Muscle of back (tissue), 11 donors: ENCODE data around the gene ATP5F1D. TPM values are rescaled to one million over a fixed set of nuclear protein-coding genes. Genes with fewer than 3 reads are reported as not detected.

Source experiments
- DNase-seq, 3 donors: peaks; one replicate each; pipeline versions ENCODE4 v3.0.0 to v3.0.0-alpha.2; 2013
- polyA plus RNA-seq, 10 donors: library from polyadenylated mRNA; unstranded; fragments of 120-200 nt; gene quantifications; one replicate each; pipeline ENCODE4 v1.2.1, GENCODE V29; 2013; ENCODE audit not compliant: insufficient read length in 10 of 10

ATP5F1D gene
- polyA plus RNA-seq, 10 donors: 114 to 184 (median 135) TPM

DNA sequence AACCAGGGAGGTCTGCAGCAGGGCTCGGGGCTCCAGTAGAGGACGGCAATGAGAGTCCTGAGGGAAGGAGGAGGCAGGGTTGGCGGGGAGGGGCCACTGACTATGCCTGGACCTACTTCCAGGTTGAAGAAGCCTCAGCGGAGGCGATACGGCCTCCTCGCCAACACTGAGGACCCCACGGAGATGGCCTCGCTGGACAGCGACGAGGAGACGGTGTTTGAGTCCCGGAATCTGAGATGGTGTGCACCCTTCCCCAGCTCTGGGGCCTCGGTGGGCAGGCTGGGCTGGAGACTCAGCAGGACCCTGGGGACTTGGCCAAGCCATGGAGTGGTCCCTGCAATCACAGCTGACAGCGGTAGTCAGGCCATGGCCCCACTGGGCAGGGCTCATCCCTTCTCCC lies 35.5 kb downstream of the ATP5F1D start:
- DNase-seq: no peak

DNA sequence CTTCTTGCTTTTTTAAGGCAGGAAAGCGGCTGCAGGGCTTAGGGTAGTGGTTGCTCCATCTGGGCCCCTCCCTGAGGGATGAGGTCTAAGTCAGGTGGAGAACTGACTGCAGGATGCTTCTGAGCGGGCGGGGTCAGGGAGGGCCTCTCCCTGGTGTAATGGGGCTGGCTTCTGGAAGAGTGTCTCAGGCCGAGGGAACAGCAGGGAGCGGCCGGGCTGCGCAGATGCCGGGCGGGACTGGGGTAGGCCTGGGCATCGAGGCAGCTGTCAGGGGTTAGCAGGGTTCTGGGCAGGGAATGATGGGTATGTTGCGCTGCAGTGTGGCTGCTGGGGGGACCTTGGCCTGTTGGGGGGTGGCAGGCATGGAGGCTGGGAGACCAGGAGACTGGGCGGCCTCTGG lies 36.5 kb downstream of the ATP5F1D start:
- DNase-seq: no peak

DNA sequence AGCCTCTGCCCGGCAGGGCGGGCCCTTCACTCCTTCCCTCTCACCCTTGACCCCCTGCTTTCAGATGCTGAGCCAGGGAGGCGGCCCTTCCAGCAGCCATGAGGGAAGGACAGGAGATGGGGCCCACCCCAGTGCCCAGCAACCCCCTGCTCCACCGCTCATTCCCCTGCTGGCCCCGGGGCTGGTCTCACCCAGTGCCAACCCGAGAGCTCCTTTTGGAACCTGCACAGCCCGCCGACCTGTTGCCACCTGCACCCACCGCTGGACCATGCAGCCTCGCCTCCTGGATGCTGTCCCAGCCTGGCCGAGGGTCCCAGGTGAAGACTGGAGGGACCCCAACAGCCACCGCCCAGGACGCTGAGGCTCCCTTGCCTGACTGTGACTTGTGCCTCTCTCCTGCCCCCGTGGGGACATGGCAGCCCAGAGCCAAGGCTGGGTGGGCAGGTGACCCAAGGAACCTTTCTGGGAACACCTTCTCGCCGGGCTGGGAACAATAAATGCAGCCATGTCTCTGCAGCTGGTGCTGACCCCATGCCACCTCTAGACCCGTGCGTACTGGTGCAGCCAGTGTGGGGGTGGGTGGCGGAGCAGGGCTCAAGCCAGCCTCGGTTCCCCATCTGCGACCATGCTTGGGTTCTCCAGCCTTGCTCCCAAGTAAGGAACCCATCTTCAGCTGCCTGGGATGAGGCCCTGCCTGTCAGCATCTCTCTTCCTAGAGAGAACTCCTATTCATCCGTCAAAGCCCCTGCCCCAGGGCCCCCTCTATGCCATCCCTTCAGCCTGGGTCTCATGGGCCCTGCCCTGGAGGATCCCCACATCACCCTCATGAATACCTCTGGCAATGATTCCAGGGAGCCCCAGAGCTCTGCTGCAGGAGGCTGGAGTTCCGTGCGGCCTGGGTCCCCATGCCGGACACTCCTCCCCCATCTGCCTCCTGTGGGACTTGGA lies 37.4 kb downstream of the ATP5F1D start:
- DNase-seq: peak in 1 of 3 donors; percentile 25

DNA sequence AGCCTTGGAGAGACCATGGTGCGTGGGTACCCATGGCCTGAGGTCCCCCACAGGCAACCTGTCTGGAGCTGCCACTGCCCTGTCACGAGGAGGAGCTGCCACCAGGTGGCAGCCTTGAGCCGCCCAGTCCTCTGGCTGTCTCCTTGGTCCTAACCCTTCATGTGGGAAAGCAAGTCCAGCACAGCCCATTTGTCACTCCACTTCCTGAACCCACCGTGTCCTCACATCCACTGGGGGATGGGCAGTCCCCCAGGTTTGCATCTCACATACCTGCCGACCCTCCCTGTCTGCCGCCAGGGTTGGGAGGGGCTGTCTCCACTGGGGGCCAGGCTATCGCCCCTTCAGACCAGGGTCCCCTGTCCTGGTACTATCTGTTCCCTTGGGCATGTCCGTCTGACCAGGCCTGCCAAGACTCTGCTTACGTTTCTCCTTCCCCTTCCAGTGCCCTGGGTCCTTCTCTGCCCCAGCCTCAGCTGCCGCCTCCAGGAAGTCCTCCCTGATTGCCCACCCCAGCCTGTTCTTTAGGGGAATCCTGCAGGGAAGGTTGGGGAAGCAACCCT lies 38.3 kb downstream of the ATP5F1D start:
- DNase-seq: peak; percentile 80 to 93 (median 92)

DNA sequence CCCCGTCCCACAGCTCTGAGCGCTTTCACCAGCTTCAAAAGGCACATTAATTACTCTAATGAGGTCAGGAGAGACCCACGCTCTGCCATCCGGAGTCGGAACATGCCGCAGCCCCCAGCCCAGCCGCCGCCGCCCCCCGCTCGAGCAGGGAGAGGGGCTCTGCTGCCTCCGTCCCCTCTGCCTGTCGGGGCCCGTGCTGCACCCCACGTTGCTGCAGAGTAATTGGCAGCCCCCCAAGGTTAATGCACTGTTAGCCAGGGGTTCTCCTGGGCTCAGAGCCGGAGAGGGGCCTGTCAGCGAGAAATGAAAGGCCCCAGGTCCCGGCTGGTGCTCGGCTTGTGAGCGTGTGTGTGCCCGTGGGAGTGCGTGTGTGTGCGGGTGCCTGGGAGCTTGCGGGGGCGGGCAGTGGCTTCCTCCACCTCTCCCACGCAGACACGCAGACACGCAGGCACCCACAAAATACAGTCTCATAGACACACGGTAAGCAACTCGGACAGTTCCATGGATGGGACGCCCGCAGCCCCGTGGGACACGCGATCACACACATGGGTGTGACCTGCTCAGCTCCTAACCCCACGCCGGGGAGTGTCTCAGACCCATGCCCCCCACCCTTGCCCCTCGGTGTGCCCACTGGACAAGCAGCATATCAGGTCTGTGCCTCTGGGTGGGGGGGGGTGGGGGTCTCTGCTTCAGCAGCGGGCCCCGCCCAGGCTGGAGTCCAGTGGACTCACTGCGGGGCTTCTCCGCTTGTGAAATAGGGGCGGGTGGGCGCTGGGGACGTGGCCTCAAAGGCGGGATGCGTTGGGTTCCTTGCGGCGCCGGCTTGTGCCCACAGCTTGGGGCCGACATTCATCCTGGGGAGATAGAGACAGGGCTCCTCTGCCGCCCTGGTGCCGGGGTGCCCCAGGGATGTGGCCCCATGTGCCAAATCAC lies 39.4 kb downstream of the ATP5F1D start:
- no peak for DNase-seq

DNA sequence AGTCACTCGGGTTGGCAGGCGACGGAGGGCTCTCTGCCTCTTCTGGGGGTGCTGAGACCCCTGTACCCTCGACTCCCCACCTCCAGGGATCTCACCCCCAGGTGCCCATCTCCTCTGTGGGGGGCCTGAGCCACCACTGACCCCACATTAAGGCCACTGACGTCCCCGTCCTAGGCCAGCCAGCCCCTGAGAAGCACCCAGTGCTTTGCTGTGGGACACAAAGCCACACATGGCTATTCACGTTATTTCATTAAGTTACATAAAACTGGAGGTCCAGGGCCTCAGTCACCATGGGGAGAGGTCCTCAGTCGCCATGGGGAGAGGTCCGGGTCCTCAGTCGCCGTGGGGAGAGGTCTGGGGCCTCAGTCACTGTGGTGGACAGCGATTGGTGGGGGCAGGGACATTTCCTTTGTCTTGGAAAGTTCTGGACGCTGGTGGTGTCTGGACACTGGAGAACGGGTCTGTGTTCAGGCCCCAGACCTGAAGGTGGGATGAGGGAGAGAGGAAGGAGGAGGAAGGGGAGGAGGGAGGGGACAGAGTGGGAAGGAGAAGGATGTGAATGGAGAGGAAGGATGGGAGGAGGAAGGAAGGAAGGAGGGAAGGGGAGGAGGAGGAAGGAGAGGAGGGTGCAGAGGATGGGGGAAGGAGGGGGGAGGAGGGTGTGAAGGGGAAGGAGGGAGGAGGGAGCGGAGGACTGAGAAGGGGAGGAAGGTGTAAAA lies 40.2 kb downstream of the ATP5F1D start:
- no peak for DNase-seq

DNA sequence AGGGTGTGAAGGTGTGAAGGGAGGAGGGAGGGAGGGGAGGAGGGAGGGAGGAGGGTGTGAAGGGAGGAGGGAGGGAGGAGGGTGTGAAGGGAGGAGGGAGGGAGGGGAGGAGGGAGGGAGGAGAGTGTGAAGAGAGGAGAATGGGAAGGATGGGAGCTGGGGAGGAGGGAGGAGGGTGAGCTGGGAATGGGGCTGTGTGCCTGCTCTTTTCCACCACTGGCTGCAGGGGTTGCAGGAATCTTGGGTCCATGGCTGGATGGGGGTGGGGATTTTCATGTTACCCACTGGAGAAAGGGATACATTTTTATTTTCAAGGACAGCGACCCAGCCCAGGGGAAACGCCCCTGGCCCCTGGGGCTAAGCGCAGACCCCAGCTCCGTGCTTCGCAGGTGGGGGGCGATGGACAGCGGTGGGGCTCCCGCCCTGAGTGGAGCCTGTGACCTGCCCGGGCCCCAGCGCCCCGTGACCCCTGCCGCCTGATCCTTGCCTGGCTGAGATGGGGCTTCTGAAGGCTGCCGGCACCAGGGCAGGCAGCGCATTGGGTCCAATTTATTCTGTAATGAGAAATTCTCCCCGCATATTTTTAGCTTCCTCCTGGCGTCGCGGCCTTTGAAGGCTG lies 41.1 kb downstream of the ATP5F1D start:
- no peak for DNase-seq

DNA sequence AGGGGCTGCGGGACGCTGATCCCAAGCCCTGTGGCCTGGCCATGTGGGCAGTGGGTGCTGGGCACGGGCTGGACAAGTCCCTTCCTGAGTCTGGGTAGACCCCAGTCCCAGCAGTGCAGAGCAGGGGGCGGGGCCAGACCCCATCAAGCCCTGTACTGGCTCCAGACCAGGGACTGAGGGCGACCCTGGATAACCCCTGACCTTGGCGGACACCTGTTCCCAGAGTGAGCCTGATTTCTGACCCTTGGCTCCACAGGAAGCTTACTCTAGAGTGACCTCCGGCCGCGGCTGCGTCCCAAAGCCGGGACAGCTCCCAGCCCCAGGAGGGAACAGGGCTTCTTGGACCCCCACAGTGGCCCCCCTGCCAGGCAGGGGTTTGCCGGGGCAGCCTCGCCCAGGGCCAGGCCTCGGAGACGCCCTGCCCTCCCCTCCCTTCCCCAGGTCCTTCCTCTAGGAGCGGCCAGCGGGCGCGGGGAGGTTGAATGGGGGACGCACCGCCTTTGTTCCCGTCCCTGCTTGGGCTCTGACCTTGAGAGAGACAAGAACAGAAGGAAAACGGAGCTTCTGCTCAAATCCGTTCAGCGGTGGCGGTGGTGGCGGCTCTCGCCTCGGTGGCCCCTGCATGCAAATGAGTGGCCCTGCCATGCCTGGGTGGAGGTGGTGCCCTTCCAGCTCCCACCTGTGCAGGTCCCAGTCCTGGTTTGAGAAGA lies 41.8 kb downstream of the ATP5F1D start:
- DNase-seq: no peak

DNA sequence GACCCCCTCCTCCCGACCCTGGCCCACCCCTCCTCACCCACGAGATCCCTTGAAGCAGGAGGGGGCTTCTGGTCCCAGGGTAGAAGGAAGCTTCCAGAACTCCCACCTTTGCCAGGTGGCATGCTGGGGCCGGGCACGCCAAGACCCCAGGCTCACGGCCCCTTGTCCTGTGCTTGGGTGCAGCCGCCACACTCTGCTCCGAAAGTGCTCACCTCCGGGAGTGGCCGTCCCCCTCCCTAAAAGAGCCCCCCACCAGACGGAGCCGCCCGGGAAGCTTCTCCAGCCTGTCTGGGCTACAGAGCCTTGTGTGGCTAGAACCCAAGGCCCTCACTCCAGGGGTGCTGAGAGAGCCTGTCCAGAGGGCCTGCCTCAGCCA lies 42.4 kb downstream of the ATP5F1D start:
- DNase-seq: no peak

DNA sequence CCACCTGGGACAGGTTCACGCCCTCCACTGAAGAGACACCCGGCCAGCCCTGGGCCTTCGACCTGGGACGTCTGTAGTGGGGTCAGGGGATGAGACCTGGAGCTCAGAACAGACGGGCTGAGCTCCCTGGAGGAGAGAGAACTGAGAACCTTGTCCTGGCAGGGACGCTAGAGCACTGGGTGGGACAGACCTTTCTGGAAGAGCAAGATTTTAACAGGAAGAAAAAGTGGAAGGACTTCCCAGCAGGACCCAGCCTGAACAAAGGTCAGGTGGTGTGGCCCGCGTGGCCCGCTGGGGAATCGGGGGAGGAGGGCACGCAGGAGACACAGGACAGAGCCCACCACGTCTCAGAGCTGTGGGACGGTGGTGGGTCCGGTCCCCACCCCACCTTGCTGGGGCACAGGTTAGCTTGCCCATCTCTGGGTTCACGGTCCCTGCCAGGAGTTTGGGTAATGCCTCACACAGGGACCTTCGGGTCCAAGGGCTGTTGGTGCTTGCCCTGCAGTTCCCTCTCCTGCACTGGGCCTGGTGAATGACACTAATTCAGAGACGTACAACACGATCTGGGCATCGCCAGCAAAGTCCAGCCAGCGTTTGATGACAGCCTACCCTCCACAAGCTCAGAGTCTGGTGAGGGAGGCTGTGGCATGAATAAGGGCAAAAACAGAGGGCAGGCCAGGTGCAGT lies 42.9 kb downstream of the ATP5F1D start:
- DNase-seq: no peak

DNA sequence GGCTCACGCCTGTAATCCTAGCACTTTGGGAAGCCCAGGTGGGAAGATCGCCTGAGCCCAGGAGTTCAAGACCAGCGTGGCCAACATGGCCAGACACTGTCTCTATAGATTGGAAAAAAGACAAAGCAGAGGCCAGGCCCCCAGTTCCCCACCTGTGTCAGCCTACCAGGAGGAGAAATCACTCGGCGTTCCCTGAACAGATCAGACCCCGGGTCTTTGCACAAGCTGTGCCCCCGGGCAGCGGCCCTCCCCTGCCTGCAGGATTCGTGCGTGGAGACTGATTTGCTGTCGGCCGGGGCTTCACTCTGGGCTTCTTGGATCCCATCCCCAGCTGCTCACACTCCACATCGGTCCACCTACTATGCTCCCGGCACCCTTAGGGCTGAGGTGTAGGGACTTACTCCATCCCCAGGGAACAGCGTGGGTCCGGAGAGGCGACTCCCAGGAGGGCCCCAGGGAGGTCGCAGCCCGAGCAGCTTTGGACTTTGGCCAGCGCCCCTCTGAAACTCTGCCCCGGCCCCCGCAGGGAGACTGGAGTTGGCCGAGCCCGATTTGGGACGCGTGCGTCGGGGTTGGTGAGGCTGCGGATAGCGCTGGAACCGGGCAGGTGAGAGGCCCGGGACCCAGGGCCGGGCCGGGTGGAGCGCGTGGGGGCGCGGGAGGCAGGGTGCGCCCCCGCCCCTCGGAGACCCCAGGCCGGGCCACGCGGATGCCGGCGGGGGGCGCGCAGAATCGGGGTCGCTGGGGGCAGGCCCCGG lies 43.6 kb downstream of the ATP5F1D start:
- DNase-seq: no peak

DNA sequence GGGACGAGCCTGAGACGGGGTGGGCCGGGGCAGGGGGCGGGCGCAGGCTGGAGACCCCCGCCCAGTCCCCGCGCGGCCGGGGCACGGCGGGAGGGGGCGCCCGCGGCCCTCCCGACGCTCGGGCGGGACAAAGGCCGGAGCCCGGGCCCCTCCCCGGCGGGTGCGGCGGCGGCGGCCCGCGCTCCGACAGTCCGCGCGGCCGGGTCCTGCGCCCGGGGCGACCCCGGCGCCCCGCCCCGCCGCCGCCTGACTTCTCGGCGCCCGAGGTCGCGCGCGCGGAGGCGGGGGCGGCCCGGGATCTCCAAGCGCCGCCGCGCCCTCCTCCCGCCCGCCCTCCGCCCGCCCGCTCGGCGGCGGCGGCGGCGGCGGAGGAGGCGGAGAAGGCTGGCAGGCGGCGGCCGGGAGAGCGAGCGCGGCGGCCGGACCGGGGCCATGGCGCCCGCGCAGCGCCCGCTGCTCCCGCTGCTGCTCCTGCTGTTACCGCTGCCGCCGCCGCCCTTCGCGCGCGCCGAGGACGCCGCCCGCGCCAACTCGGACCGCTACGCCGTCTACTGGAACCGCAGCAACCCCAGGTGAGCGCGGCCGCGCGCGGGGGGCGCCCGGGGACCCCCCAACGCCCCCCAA lies 44.3 kb downstream of the ATP5F1D start, which contains the start of gene EFNA2:
EFNA2 (plus strand) TSS at position 137 of the 624 bp plus-strand sequence; CDS start at position 433, 296 bp downstream.
- DNase-seq: no peak

DNA sequence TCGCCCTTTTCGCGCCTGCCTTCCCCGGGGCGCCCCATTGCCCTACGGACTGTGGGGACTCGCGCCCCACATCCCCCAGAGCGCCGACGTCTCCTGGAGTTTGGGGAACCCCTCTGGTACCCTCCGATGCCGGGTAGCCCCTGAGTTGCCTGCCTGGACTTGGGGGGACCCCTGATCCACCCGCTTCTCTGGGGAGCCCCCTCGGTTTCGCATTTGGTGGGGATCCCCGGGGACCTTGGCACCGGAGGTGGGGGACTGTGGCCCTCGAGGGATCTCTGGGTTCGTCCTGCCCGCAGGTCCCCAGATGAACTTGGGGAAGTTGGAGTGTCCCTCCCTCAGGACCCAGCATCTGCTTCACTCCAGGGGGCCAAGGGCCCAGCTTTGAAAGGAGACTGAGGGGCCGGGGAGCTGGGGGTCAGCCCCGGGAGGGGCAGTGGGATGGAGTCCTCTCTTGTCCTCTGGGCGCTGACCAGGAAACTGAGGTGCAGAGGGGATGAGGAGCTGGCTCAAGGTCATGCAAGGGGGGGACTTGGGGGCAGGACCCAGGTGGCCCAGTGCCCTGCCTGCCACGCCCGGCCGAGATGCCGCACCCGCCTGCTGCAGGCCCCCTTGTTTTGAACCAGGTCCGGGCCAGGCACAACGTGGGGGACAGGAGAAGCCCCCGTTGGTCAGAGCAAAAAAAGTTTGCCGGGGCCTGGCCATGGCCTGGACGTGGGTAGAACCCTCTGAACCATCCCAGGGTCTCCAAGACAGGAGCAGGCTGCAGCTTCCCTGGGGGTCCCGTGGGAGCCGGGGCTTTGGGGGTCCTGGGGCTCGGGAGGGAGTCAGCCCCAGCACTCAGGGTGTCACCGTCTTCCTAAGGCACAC lies 45.2 kb downstream of the ATP5F1D start:
- no peak for DNase-seq

DNA sequence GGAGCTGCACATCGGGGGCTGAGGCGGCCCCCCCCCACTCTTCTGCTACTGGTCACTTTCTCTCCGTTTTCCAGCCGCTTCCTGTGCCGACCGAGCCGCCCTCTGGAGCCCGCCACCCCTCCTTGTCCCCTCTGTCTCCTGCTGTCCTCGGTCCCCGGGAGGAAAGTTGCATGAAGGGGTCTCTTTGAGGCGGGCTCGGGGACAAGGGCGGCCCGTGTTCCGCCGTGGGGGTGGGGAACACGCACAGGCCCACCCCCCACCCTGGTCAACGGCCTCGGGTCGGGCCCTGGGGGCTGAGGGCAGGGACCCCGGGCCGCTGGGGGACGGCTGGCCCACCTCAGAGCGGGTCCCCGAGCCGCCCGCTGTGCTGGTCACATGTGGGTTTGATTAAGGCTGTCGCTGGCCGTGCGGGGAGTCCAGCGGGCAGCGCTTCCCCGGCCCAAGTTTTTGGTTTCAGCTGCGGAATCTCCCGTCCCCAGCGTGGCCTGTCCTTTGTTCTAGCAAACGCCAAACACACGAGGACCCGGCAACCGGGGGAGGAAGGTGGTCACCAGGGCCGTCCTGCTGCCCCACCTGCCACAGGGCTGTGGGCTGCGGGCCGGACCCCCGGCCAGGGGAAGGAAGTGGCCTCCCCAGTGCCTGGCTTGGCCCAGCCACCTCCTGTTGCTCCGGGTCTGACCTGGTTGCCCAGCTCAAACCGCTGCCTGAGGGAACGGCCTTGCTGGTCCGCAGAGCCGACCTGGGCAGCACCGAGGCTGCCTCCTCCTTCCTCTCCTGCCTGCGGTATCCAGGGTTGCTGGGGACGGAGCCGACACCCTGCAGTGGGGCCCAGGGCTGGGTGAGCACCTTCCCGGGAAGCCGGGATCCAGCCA lies 46.0 kb downstream of the ATP5F1D start:
- no peak for DNase-seq

DNA sequence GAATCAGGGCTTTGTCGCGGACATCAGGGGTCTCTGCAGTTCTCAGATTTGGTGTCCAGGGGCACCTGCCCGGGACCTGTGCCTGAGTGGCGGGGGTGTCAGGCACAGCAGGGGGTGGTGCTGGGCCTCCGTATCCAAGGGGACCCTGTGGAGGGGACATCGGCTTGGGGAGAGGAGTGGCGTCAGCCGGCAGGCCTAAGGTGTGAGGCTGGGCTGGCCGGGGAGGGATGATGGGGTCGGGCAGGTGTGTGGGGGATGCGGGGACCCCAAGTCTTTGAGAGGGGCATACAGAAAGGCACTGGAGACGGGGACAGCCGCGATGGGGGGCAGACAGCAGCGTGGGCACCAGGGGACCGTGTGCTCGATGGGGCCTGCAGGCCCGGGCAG lies 46.7 kb downstream of the ATP5F1D start:
- no peak for DNase-seq
